ENCODE measurements around the gene C22orf31.

C22orf31 gene

GRCh38 chr22:29023172-29023796 lies 38.3 kb downstream of the C22orf31 start:
- DNase-seq, result no peak

- DNase-seq, result no peak
These were observed 39.4 kb downstream of the C22orf31 start for GRCh38 chr22:29022101-29022817.

DNA sequence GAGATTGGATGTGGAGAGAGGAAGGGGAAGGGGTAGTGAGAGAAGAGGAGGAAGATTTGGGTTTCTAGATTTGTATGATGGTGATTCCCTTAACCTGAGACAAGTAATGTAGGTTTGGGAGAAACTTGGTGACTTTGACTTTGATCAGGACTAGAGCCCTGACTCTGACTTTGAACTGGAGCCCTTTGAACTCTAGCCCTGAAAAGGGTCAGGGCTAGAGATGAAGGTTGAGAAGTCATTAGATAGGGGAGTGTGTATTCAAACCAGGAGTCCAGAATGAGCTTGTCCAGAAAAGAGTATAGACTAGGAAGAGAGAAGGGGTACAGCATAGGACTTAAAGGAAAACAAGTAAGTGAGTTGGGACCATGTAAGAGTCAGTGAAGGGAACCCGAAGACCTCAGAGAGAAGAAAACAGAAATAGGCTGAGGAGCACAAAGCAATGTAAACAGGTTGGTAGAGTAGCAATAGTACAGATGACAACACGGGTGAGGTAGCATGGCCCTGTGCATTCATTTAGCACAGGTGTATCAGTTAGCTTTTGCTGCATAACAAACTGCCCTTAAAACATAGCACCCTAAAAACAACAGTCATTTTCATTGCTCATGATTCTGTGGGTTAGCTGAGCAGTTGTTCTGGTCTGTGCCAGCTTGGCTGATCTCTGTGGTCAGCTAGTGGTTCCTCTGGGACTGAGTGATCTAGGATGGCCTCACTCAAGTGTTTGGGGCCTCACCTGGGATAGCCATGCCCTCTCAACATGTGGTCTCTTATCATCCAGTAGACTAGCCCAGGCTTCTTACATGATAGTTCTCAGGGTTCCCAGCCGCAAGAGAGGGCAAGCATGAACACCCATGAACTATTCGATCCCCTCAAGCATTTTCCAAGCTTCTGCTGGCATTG lies 43.1 kb downstream of the C22orf31 start:
- DNase-seq, result no peak

GRCh38 chr22:29016067-29016938 lies 45.3 kb downstream of the C22orf31 start:
- no peak for DNase-seq

DNA sequence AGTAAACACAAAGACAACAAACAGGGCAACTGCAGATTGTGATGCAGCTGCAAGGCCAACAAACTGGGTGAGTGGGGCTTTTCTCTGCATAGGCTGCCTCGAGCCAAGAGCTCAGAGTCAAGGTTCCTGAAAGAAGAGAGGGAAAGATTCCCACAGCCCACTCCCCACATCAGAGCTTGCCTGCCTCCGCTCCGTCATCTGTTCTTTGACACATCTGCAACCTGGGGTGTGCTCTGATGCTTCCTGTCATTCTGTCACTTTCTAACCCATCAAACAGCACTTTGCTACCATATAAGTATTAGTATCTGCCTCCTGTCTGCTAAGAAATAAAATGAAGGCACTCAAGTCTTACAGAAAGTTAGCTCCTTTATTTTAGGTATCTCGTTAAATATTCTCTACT lies 46.9 kb downstream of the C22orf31 start:
- DNase-seq, result no peak

DNA sequence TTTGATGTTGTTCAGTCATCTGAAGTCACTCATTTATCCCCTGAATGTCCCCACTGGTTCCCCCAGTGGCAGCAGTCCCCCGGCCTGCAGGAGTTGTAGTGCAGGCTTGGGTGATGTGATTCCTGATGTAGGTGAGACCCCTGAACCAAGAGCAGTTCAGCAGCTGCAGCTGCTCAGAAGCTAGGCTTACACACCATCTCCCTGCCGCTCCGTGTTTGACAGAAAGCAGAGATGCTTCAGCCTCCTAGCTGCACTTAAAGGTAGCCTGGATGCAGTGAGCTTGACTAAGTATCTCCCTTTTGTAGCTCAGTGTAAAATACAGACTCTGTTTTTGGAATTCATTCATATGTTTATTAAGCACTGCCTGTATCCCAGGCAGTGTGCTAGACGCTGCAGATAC lies 47.3 kb downstream of the C22orf31 start:
- no peak for DNase-seq

DNA sequence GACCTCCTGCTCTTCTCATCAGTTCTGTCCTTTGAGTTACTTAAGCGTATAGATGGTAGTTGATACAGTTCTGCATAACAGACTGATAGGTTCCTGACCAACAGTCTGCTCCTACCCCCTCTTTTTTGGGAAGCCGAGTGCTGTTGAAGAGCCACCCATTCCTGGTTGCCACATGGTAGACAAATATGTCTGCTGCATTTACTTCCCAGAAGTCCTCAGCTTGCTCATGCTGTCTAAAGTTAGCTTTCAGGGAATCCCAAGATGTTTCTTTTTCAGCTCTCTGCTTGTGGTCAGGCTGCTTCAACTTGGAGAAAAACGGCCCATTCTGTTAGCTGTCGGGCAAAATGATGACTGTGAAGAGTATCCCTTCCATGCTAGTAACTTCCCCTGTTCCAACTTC lies 48.7 kb downstream of the C22orf31 start:
- DNase-seq, result no peak

DNA sequence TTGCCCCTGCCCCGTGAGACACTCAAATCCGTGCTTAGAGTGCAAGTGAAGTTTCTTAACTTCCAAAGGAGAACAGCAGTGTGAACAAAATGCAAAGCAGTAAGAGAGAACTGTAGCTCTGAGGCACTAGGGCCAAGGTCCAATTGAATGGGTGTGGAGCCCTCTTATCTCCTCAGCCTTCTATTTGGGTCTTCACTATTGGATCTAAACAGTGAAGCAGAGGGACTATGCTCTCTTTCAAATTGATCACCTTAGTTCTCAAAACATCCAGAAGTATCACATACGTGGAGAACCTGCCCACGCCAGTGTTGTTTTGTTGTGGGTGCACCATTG lies 49.6 kb downstream of the C22orf31 start:
- DNase-seq, result no peak

- DNase-seq, result no peak
These were observed 50.2 kb downstream of the C22orf31 start for GRCh38 chr22:29011240-29012100.

GRCh38 chr22:29009148-29009547 lies 52.5 kb downstream of the C22orf31 start:
- DNase-seq, result no peak

Data from NCI-H2107 (cell line).